NCI-H146 (cell line): ENCODE measurements around the gene HSD3B7.
"Not testable (repeated sequence)": the region's sequence is repeated elsewhere in the genome, so short reads cannot be mapped to it uniquely, and the experiment has no call there.

Experiments
- DNase-seq: peaks from one replicate; lab custom pipeline; 2025; lab: John Stamatoyannopoulos, UW

The HSD3B7 gene

DNA sequence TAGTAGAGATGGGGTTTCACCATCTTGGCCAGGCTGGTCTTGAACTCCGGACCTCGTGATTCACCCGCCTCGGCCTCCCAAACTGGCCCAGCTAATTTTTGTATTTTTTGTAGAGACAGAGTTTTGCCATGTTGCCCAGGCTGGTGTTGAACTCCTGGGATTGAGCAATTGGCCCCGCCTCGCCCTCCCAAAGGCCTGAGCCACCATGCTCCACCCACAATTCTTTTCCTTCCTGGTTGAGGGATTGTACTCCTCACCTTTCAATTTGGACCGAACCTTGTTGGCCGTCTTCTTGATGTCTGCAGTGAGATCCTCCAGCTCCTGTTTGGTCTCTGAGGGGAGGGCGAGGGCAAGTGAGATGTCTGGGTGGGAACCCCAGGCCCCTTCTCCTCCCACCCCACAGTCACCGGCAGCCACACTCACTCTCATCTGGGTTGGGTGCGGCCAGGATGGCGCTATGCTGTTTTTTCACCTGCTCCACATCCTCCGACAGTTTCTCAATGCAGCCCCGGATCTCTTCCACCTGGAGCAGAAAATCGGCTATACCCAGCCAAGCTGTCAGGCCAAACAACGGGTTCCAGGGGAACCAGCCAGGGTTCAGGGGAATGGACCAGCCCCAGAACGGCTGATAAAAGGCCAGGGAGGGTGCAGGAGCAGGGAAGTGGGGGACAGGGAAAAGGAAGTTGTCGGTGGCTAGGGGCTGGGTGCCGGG, 15.8 kb downstream of the HSD3B7 start:
- DNase-seq, result no peak

DNA sequence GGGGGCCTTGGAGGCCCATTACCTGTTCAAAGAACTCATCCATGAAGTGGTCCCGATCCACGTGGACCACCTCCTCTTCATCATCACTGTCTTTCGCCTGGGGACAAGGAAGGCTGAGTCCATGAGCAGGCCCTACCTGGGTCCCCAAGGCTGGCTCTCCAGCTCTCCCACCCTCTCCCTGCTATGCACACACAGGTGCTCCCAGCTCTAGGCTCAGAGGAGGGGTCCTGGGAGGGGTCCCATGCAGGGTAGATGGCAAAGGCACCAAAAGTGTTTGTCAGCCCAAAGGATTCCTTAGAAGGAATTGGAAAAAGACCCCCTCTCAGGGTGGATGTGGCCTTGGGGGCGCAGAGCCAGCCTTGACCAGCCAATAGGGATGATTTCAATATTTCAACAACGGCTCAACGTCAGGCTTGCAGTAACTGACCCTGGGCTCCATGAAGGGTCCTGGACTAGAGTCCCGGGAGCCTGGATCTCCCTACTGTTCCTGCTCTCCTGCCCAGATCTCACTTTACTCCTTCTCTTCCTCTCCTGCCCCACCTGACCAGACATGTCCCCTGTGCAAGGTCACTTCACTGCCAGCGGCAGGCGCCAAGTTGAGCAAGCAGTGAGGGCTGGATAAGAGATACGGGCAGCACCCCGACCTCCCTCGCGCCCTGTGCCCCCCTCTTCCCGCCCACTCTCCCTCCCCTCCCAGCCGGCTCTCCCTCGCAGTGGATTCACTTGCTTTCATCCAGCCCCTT, 16.7 kb downstream of the HSD3B7 start:
- no peak for DNase-seq

DNA sequence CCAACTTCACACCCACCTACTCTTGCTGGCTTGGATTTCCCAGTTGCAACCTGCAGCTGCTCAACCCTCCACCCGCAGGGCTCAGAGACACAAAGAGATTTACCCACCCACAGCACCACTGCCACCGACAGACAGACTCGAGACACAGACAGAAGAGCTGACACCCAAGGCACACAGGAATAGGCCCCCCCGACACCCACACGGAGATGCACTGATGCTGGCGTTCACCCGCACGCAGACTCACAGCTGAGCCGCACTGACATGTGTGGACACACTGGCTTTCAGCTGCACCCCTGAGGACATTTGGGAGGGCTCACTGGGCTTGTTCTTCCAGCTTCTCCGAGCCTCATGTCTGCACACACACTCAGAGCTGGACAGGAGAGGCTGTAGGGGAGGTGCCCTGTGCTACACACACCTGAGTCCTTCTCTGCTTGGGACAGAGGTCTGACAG, 17.3 kb downstream of the HSD3B7 start:
- DNase-seq, result no peak

DNA sequence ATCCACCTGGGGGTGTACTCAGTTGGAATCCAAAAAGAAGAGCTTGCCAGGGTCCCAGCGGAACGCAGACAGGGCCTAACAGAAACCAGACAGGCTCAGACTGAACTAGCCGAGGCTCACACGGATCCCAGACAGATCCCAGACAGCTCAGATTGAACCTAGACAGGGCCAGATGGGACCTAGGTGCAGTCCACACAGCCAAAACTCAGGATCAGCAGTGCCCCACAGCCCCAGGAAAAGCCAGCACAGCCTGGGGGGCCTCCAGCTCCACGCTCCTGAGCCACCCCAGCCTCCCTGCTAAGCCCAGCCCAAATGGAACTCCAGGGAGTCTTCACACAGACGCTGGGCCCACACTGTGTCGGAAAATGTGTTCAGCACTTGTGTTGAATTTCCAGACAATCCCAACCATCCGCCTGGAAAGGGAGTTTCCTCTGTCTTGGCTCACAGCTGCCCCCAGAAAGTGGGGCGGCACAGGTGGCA, 17.9 kb downstream of the HSD3B7 start:
- no peak for DNase-seq

DNA sequence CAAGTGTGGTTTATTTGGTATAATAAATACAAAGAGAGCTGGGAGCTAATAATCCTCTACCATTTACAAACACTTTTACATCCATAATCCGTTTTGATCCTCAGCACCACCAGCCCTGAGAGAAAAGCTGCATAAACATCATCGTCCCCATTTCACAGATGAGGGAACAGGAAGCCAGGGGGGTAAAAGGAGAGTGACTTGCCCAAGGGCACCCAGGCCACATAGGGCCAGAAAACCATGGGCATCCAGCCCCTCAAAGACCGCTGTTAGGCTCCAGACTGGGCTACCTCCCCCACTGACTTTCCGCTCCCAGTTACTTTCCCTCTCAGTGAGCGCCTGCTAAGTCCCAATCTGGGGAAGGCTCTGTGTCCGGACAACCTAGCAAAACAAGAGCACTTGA, 18.7 kb downstream of the HSD3B7 start:
- DNase-seq, result no peak

DNA sequence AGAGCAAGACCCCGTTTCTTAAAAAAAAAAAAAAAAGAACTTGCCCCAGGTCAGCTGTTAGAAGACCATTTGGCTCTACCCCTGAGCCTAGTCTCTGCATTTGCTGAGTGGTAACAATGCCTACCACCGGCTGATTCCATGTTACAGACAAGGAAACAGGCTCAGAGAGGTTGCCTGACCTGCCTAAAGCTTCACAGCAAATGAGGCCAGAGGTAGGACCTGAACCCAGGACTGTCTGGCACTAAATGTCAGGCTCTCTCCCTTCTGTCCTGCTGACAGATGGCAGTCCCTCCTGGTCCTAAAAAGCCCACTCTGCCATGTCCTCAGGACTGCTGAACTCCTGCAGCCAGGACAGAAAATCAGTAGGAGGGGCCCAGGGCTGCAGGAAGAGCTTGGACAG, 19.7 kb downstream of the HSD3B7 start:
- no peak for DNase-seq

DNA sequence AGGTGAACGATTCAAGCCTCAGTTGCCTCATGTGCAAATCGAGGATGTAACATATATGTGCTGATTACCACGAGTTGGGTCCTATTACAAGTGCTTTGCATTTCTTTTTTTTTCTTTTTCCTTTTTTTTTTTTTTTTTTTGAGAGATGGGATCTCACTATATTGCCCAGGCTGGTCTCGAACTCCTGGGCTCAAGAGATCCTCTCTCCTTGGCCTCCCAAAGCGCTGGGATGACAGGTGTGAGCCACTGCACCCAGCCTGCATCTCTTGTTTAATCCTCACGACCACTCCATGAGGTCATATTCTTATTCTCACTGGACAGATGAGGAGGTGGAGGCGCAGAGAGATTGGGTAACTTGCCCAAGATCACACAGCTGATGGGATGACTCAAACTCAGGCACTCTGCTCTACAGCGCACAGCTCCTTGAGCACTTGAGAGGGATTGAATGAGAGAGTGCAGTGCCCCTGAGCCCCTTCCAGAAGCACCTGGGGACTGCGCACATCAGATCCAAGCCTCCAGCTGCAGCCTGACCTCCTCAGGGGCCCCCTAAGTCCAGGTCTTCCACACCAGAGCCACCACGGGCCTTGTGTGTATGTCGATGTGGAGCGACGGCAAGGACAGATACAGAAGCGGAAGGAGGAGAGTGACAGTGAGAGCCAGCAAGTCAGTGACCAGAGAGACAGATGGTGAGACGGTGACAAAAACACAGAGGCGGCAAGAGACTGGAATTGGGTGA, 20.5 kb downstream of the HSD3B7 start:
- DNase-seq, result no peak

DNA sequence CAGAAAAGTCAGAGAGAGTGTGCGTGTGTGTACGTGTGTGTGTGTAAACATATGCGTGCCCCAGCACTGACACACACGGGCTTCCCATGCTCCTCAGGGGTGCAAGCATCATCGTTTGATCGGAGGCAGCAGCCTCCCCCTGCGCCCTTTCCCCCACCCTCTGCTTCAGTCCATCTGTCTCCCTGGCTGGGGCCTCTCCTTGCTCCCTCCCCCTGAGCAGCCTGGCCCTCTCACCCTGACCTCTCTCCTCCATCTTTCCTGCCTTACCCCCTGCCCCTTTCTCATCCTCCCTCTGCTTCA, 21.0 kb downstream of the HSD3B7 start:
- no peak for DNase-seq

DNA sequence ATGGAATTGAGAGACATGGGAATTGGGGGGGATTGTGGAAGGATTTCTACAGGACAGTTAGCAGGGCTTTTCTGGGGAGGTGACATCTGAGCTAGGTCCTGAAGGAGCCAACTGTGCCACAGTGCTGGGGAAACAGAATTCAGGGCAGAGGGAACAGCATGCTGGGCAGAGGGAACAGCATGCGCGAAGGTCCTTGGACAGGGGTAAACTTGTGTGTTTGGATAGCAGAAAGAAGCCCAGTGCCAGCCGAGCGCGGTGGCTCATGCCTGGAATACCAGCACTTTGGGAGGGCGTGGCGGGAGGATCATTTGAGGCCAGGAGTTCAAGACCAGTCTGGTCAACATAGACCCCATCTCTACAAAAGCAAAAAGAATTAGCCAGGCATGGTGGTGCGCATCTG, 21.6 kb downstream of the HSD3B7 start:
- no peak for DNase-seq

DNA sequence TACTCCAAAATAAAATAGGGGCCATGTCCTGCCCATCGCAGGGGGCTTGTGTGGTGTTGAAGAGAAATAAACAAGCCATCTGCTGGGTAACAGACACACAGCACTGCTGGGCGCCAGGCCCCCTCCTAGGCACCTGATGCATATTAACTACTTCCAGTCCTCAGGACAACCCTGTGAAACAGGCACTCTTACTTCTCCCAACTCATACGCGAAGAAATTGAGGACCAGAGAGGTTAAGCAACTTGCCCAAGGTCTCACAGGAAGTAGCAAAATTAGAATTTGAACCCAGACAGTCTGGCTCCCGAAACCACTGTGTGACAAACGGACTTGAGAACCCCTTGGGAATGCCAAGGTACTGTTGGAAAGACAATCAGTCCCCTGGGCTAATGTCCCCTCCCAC, 22.7 kb downstream of the HSD3B7 start:
- DNase-seq, result no peak

DNA sequence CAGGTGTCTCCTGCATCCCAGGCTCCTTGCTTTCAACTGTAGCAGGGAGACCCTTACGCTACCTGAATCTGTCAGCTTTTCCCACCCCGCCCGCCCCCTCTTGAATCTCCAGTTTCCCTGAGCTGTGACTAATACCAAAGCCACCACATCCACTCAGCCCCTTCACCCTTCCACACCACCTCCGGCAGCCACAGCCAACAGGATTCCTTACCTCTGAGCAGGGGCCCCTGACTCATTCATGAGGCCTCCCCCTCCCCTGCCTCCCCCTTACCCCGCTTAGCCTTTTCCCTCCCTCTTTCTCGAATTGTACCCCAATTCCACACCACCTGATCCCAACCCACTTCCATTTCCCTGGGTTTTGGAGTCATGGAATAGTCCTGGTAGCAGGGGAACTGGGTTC, 23.1 kb downstream of the HSD3B7 start:
- no peak for DNase-seq

DNA sequence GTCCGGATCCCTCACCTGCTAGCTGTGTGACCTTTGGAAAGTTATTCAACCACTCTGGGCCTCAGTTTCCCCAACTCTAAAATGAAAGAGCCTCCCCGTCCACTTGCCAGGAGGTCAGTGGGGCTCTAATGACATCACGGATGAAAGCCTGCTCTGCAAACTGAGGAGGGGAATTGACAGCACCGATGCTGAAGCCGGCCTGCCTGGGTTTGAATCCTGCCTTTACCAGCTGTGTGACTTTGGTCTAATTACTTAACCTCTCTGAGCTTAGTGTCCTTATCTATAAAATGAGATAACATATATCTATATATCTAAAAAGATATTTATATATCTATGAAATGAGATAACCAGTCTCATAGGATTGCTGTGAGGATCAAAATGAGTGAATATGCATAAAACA, 23.5 kb downstream of the HSD3B7 start:
- DNase-seq, result no peak

DNA sequence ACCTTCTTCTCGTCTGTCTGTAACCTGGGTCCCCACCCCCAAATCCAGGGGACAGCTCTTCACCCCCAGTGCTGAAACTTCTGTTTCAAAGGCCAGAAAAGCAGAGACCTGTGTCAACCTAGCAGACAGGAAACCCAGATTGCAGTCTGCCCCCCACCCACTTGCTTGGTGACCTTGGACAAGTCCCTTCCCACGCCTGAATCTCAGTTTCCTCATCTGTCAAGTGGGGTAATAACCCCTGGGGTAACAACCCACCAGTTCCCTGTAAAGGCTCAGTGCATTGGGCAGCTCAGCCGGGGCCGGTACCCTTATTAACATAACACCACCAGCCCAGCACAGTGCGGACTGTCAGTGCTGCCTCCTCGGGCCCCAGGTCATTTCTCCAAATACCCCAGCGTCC, 24.1 kb downstream of the HSD3B7 start:
- DNase-seq, result no peak

DNA sequence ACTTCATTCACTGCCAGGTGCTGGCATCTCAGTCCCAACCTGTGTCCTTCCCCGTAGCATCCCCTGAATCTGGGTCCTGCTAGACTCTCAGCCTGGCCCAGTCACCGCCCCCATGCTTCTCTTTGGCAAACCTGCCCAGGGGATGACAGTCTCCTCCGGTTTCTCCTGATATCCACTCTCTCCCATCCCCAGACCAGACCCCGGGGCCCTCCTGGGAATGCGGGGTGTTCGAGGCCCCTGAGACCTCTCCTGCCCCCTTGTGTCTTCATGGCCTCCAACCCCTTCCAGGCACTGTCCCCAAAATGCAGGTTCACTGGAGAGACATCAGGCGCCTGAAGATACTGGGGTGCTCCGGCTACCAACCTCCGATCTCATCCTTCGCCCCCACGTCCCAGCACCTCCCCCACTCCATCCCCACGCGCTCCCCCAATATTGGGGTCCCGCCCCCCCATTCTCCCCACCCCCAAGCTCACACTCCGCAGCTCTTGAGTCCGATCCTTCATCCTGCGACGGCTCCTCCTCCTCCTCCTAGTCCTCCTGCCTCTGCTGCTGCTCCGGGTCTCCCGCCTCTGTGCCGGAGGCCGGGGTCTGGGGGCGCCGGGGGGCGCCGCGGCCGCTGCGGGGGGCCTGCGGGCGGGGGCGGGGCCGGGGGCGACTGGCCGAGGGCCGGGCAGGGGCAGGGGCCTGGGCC, 25.0 kb downstream of the HSD3B7 start:
- DNase-seq, result no peak

DNA sequence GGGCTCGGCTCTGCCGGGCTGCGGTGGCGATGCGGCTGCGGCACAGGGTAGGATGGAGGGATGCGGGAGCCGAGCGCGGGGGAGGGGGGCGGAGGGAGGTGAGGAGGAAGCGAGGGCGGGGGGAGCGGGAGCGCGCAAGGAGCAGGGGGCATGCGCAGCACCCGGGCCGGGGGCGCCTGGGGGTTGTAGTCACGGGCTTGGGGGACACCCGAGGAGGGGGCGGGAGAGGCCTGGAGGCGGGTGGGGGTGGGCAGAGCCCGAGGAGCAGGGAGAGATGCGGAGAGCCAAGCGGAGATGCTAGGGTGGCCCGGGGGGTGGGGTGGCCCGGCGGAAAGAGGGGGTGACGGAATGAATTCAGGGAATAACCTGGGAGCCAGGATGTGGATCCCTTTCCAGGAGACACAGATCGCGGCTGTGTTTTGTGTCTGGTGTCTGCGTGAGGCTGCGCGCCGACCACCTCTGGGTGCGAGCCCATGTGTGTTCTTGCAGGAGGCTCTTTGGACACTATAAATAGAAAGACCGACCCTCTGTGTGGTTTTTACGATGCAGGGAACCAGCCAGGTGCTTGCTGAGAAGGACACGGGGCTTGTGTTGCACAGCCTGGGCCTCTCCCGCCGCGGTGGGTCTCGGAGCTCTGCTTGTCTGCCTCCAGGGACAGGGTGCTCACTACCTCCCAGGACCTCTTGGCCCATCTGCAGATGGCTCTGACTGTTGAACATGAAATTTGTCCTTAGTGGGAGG, 25.7 kb downstream of the HSD3B7 start, which contains the start of gene STX1B:
Gene STX1B (minus strand): TSS at position 54 of the 741 bp plus-strand sequence. CDS start 242 bp downstream, outside the sequence.
- peak; percentile 89 for DNase-seq

DNA sequence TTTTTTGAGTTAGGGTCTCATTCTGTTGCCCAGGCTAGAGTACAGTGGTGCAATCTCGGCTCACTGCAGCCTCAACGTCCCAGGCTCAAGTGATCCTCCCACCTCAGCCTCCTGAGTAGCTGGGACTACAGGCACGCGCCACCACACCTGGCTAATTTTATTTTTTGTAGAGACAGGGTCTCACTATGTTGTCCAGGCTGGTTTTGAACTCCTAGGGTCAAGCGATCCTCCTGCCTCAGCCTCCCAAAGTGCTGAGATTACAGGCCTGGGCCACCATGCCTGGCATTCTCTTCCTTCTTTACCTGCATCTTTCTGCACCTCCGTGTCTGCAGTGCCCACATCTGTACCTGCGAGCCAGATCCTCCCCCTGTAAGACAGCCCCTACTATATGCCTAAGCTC, 26.8 kb downstream of the HSD3B7 start:
- DNase-seq, result not testable (repeated sequence)

DNA sequence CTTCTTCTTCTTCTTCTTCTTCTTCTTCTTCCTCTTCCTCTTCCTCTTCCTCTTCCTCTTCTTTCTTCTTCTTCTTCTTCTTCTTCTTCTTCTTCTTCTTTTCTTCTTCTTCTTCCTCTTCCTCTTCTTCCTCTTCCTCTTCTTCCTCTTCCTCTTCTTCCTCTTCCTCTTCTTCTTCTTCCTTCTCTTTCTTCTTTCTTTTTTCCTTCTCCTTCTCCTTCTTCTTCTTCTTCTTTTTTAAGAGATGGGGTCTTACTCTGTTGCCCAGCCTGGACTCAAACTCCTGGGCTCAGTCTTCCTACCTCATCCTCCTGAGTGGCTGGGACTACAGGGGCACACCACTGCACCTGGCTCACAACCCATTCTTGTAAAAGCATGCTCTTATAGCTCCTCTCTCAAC, 28.3 kb downstream of the HSD3B7 start:
- not testable (repeated sequence) for DNase-seq

DNA sequence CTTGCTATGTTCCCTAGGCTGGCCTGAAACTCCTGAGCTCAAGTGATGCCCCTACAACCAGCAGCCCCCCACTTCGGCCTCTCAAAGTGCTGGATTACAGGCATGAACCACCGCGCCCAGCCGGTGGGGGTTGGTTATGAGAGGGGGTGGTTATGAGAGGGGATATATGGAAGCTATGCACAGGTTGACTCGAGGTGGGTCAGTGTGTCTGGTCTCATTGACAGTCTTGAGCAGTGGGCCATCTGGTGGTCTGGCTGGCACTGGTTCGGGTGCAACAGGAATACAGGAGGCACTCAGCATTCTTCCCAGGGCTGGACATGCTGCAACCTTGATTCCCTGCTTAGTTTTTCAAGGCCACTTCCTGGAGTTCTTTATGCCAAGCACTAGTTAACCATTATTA, 31.0 kb downstream of the HSD3B7 start:
- no peak for DNase-seq

DNA sequence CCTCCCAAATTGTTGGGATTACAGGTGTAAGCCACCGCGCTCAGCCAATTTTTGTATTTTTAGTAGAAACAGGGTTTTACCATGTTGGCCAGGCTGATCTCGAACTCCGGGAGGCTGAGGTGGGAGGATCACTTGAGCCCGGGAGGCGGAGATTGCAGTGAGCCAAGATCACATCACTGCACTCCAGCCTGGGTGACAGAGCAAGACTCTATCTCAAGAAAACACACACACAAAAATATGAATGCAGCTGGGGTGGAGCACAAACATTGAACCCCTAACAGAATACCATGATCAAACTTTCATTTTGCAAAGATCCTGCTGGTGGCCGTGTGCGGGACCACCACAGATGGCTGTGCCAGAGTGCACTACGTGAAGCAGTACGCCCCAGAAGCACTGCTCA, 32.7 kb downstream of the HSD3B7 start:
- DNase-seq, result not testable (repeated sequence)

DNA sequence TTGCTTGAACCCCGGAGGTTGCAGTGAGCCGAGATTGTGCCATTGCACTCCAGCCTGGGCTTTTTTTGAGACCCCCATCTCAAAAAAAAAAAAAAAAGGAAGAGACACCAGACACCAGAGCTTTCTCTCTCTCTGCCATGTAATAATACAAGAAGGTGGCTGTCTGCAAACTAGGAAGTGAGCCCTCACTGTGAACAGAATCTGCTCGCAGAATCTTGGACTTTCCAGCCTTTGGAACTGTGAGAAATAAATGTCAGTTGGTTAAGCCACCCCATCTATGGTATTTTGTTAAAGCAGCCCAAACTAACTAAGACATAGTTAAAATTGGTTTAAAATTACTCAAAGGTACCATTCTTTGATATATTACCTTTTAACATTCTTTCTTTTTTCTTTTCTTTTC, 35.5 kb downstream of the HSD3B7 start:
- DNase-seq, result no peak

DNA sequence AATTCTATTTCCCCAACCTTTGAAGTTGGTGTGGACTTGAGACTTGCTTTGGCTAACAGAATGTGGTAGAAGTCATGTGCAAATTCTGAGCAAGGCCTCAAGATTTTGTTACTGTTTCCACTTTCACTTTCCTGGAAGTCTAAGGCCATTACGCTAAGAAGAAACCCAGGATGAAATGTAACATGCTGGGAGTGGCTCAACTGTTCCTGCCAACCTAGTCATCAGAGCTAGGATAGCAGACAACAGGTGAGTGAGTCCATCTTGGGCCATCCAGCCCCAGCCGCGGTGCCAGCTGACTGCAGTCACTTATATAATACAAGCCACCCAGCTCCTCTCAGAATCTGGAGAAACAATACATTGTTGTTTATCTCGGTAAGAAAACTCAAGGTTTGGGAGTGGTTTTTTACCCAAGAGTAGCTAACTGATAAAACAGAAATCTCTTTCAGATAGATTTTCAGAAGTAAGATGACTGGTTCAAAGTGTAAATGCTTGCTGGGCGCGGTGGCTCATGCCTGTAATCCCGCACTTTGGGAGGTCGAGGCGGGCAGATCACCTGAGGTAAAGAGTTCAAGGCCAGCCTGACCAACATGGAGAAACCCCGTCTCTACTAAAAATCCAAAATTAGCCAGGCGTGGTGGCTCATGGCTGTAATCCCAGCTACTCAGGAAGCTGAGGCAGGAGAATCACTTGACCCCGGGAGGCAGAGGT, 37.7 kb downstream of the HSD3B7 start:
- no peak for DNase-seq
